ENCODE measurements around the gene INO80D.
"Not testable (repeated sequence)": the region's sequence is repeated elsewhere in the genome, so short reads cannot be mapped to it uniquely, and the experiment has no call there.

The INO80D gene

GRCh38 chr2:206083602-206084438 lies 2.2 kb downstream of the INO80D start:
- DNase-seq = peak; percentile 10

GRCh38 chr2:206082298-206082843 lies 3.6 kb downstream of the INO80D start:
- no peak for DNase-seq

- no peak for DNase-seq
Observed at GRCh38 chr2:206080927-206081326, 5.0 kb downstream of the INO80D start.

- no peak for DNase-seq
Observed at GRCh38 chr2:206079699-206080465, 6.1 kb downstream of the INO80D start.

GRCh38 chr2:206077879-206078278 lies 8.1 kb downstream of the INO80D start:
- not testable (repeated sequence) for DNase-seq

GRCh38 chr2:206075113-206075512 lies 10.9 kb downstream of the INO80D start:
- DNase-seq = no peak

GRCh38 chr2:206071807-206072206 lies 14.2 kb downstream of the INO80D start:
- DNase-seq = no peak

- DNase-seq = no peak
Observed at GRCh38 chr2:206069417-206069816, 16.6 kb downstream of the INO80D start.

GRCh38 chr2:206068207-206068606 lies 17.8 kb downstream of the INO80D start:
- no peak for DNase-seq

- no peak for DNase-seq
Observed at GRCh38 chr2:206064077-206064476, 21.9 kb downstream of the INO80D start.

GRCh38 chr2:206063635-206064034 lies 22.3 kb downstream of the INO80D start:
- DNase-seq = no peak

GRCh38 chr2:206062724-206063123 lies 23.2 kb downstream of the INO80D start:
- DNase-seq = no peak

- no peak for DNase-seq
Observed at GRCh38 chr2:206056286-206056685, 29.7 kb downstream of the INO80D start.

- DNase-seq = no peak
Observed at GRCh38 chr2:206054952-206055351, 31.0 kb downstream of the INO80D start.

GRCh38 chr2:206051912-206052311 lies 34.1 kb downstream of the INO80D start:
- DNase-seq = no peak

- no peak for DNase-seq
Observed at GRCh38 chr2:206049392-206049791, 36.6 kb downstream of the INO80D start.

- DNase-seq = no peak
Observed at GRCh38 chr2:206045251-206045650, 40.7 kb downstream of the INO80D start.

GRCh38 chr2:206040525-206040924 lies 45.4 kb downstream of the INO80D start:
- DNase-seq = no peak

- not testable (repeated sequence) for DNase-seq
Observed at GRCh38 chr2:206035393-206035792, 50.6 kb downstream of the INO80D start.

GRCh38 chr2:206033452-206033851 lies 52.5 kb downstream of the INO80D start:
- DNase-seq = not testable (repeated sequence)

- no peak for DNase-seq
Observed at GRCh38 chr2:206031950-206032567, 53.9 kb downstream of the INO80D start.

GRCh38 chr2:206031162-206031784 lies 54.7 kb downstream of the INO80D start:
- DNase-seq = no peak

GRCh38 chr2:206028101-206028500 lies 57.9 kb downstream of the INO80D start:
- no peak for DNase-seq

Measured in activated CD4-positive, alpha-beta T cell treated with anti-CD3 and anti-CD28 coated beads, Interleukin-2, amount 50 U/mL, for 1 hour (primary cell).